GM12801 (cell line): Measurements from ENCODE around the gene MAP4.

Experiments
- TF ChIP-seq, protein P1 (sequence below): IDR thresholded peaks from one replicate; pipeline ENCODE4 v1.5.1; 2011; ENCODE audit warnings: control low read depth; ENCODE audit not compliant: insufficient read length; ENCODE audit errors: extremely low read depth

The MAP4 gene

DNA sequence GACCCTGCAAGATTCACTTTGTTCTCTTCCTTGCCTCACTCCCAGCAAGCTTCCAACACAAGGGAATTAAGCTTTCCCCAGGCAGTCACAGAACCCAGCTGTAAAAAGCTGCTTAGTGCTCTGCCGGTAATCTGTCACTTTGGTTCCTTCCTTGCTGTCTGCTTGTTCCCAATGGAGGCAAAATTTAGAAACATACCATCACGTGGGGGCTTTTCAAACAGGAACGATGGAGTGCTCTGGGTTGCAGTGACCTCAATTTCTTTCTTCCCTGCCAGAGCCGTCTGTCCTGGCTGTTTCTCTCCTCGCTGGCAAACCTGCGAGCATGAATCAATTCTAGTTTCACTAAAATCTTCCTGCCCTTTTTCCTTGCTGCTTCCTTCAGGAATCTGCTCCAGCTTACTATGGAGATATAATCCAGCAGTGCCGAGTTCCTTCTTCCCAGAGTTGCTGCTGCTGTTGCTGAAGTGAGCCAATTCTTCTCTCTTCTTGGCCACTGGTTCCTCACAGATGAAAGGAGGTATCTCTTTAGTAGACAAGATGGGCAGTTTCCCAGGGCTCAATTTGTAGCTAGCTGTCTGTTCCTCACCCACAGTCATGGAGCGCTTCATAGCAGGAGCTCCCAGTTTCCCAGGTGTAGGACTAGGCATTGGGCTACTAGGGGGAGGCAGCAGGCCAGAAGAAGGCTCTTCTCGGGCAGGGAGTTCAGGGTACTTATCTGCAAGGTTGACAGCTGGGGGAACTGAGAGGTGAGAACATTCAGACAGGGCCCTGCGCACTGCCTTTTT is 125.2 kb downstream of the MAP4 start:
- TF ChIP-seq, protein P1, sequence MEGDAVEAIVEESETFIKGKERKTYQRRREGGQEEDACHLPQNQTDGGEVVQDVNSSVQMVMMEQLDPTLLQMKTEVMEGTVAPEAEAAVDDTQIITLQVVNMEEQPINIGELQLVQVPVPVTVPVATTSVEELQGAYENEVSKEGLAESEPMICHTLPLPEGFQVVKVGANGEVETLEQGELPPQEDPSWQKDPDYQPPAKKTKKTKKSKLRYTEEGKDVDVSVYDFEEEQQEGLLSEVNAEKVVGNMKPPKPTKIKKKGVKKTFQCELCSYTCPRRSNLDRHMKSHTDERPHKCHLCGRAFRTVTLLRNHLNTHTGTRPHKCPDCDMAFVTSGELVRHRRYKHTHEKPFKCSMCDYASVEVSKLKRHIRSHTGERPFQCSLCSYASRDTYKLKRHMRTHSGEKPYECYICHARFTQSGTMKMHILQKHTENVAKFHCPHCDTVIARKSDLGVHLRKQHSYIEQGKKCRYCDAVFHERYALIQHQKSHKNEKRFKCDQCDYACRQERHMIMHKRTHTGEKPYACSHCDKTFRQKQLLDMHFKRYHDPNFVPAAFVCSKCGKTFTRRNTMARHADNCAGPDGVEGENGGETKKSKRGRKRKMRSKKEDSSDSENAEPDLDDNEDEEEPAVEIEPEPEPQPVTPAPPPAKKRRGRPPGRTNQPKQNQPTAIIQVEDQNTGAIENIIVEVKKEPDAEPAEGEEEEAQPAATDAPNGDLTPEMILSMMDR = no peak

DNA sequence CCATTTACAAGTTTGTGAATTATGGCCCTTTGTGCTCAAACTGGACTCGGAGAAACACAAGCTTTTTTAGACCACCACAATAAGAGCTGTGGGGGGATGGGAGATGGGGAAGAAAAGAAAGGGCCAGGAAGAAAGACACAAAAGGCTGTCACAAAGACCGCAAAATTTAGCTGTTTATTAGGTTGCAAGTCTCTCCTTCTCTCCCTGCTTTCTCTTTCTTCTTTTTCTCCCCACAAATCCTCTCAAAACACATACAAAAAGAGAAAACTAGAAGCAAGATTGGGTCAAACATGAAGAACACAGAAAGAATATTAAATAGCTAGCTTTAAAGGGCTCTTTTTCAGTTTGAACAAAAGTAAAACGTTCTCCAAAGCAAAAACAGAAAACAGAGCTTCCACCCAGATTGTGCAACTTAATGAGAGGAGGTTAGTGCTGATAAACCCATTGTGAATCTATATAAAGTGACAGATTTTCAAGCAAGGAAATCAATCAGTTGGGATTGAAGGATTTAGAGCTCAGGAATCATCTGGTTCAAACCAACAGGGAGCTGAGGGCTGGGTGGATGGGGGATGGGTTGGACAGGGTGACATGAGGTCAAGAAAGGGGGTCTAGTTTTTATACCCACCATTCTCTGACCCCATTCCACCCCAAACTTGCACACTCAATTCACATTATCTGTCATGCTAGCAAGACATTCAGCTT is 125.9 kb downstream of the MAP4 start:
- TF ChIP-seq, protein P1 = no peak

DNA sequence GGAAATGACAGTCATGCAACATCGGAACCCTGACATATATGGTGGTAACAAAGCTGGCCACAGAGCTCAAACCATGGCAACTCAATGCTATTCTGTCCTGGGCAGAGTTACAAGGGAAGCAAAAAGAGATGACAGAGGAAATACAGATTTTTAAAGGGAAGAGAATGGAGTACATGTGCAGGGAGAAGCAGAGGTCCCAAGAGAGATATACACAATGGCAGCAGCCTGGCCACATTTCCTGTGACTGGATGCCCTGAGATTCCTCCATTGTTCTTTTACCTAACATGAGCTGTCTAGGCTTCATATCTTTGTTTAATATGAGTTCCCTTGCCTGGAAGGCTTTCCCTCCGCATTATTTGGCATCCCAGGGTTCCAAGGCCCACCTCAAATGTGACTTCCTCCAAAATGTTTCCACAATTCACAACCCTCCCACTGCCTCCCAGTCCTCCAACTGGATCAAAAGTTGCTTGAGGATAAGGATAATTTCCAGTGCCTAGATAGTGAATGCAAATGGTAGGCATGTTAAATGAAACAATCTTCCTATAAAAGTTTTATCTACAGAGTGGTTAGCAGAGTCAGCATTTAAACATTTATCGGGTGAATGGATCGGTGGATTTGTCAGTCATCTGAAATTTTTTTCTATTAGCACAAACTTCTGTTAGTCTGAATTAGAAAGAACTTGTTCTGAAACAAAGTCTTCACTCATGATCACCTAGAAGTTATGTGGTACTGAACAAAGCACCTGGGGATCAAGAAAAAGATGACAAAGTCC is 127.0 kb downstream of the MAP4 start:
- TF ChIP-seq, protein P1 = no peak

DNA sequence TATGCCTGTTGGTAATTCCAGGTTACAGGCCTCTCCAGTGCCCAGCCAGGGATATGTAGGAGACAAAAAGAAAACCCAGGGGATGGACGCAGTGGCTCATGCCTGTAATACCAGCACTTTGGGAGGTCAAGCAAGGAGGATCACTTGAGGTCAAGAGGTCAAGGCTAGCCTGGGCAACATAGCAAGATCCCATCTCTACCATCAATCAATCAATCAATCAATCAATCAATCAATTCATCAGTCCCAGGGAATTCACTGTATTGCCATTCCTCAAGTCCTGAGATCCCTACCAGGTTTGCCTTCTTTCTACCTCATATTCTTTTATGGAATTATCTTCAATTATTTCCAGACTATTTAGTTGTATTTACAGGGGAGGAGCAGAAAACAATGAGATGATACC is 131.0 kb downstream of the MAP4 start:
- TF ChIP-seq, protein P1 = no peak

DNA sequence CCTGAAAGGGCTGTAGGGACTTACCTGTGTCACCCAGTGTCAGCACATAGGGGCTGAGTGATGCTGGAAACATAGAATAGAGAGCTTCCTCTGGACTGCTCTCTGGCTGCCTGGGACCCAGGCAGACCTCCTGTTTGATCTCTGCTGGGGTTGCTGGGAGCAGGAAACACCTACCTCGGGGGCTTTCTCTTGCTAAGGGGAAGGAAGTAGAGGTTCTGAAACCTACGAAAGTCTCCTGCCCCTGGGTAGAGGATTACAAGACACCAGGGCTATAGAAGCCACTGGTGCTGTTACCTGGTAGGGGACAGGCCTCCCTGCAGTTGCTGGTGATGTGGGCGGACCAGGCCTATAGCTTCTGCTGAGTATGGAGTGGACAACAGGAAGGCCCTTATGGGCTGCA is 131.6 kb downstream of the MAP4 start:
- TF ChIP-seq, protein P1 = no peak

DNA sequence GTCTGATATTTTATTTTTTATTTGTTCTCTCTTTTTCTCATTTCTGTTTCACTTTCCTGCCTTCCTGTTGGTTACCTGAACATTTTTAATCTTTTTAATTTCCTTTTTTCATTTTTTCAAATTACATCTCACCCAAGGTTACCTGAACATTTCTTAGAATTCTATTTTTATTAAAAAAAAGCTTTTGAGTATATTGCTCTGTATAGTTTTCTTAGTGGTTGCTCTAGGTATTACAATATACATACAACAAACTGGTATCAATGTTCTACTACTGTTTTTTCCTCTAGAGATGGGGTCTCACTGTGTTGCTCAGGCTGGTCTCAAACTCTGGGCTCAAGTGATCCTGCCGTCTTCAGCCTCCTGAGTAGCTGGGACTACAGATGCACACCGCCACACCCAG is 133.9 kb downstream of the MAP4 start:
- TF ChIP-seq, protein P1 = no peak

DNA sequence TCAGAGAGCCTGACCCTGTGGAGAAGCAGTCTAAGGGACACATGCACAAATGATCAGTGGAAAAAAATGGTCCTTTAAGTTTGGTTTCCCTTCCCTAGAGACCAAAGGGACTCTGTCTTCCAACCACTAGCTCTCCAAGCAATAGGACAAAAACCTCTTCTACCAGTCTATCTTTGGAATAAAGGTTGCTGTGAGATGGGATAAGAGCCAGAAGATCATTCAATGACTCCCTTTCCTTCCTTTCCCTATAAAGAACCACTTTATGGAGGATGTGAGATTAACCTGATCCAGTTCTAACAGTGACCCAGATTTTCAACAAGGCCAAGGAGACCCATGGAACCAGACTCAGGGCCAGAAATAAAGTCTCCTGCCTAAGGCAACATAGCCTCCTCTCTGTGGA is 138.5 kb downstream of the MAP4 start:
- TF ChIP-seq, protein P1 = no peak
